ENCODE data around the gene NR6A1.

Gene NR6A1

DNA sequence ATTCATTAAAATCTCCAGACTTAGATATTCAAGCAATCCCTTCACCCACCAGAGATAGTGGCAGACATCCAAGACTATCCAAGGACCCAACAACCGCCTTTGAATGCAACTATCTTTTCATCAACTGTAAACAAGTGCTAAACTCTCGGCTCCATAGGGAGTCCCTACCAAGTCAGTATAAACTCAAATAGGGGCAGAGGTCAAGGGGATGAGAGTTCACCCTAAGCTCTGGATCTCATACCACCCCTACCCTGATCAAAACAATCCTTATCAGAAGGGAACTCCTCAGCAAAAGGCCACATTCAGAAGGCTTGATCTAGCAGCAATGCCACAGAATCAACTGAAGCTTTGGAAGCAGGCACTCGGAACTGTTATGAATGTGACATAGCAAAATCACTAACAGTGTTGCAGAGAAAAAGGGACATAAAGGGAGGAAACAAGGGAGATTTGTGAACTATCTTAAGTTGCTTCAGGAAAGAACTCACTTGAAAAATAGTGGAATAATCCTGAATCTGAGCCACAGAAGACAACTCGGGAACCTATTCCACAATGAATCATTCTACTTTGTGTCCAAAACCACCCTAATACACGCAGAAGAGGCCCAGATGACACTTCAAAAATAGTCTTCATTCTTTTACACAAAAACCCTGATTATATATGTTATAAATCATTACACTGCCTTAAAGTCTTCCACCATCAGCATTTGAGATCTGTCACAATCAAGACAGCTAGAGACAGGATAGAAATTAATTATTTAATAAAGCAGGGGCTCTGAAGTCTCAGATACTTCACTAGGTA lies 49.8 kb downstream of the NR6A1 start:
- H3K27ac ChIP-seq, result no peak overlapping the region
- TF ChIP-seq, protein P1, sequence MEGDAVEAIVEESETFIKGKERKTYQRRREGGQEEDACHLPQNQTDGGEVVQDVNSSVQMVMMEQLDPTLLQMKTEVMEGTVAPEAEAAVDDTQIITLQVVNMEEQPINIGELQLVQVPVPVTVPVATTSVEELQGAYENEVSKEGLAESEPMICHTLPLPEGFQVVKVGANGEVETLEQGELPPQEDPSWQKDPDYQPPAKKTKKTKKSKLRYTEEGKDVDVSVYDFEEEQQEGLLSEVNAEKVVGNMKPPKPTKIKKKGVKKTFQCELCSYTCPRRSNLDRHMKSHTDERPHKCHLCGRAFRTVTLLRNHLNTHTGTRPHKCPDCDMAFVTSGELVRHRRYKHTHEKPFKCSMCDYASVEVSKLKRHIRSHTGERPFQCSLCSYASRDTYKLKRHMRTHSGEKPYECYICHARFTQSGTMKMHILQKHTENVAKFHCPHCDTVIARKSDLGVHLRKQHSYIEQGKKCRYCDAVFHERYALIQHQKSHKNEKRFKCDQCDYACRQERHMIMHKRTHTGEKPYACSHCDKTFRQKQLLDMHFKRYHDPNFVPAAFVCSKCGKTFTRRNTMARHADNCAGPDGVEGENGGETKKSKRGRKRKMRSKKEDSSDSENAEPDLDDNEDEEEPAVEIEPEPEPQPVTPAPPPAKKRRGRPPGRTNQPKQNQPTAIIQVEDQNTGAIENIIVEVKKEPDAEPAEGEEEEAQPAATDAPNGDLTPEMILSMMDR (IDR thresholded peaks at IDR 0.05), result no peak
- no peak for TF ChIP-seq ZFX (IDR thresholded peaks at IDR 0.05; ENCODE audit: borderline replicate concordance)

DNA sequence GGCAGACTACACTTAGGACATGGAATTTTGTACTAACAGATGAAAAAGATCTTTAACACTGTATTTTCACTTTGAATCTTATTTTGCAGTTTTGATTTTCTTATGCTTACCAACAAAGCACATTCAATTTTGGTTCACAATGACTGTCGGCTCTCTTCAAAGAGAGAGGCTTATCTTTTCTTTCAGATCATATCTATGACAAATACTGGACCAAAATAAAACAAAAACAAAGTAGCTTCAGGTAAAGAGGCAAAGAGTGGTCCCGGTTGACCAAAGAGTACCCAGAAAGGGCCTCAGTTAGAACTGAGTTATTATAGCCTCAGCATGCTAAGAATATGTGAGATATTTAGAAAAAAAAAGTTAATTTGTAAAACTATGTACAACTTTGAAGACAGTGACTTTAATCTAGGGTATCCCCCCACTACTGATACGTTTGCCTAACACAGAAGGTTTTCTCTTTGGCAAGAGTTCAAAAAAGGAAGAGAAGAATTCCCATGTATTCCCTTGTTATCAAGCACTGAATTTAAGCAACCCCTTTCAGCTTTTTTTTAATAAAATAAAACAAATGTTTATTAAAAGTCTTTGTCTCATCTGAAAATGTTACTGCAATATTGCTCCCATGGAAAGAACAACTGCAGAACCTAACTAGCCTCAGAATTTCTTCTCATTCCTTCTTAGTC lies 50.5 kb downstream of the NR6A1 start:
- no peak overlapping the region for H3K27ac ChIP-seq

DNA sequence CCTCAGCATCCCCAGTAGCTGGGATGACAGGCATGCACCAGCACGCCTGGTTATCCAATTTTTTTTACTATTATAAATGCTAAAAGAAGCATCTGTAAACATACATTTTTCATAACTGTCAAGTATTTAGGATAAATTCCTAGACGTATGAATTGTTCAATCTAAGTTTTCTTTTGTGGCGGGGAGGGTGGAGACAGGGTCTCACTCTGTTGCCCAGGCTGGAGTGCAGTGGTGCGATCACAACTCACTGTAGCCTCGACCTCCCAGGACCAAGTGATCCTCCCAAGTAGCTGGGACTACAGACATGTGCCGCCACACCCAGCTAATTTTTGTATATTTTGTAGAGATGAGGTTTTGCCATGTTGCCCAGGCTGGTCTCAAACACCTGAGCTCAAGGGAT lies 52.2 kb downstream of the NR6A1 start:
- no peak overlapping the region for H3K27ac ChIP-seq
- TF ChIP-seq ZFX (IDR thresholded peaks at IDR 0.05; ENCODE audit: borderline replicate concordance), result no peak
- TF ChIP-seq, protein P1 (IDR thresholded peaks at IDR 0.05), result no peak

More for the DNA sequence above, 50.5 kb downstream of the NR6A1 start:
- no peak for TF ChIP-seq ZFX (IDR thresholded peaks at IDR 0.05; ENCODE audit: borderline replicate concordance)
- TF ChIP-seq, protein P1 (IDR thresholded peaks at IDR 0.05), result no peak

DNA sequence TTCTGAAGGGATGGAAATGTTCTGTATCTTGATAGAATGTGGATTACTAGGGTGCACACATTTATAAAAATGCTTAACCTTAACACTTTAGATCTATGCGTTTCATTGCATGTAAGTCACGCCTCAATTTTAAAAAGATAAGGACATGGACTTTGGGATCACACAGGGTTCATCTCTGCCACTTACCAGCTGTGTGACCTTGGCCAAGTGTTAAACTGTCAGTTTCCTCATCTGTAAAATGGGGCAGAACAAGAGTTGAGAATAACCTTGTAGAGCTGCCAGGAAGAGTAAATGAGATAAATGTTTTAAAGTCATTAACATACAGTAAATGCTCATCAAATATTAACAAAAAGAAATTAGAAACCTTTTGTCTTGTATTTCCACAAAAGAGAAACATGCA lies 53.5 kb downstream of the NR6A1 start:
- H3K27ac ChIP-seq, result no peak overlapping the region
- TF ChIP-seq, protein P1 (IDR thresholded peaks at IDR 0.05), result no peak
- no peak for TF ChIP-seq ZFX (IDR thresholded peaks at IDR 0.05; ENCODE audit: borderline replicate concordance)

DNA sequence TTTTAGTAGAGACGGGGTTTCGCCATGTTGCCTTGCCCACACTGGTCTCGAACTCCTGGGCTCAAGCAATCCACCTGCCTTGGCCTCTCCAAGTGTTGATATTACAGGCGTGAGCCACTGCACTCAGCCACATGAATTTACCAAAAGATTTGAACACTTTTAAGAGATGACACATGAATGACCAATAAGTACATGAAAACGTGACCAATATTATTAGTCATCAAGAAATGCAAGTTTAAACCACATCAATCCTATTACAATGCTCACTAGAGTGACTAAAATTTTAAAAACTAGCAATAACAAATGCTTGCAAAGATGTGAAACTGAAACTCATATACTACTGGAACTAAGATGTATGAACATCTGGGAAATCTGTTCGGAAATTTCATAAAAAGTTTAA lies 54.3 kb downstream of the NR6A1 start:
- TF ChIP-seq, protein P1 (IDR thresholded peaks at IDR 0.05), result no peak
- TF ChIP-seq ZFX (IDR thresholded peaks at IDR 0.05; ENCODE audit: borderline replicate concordance), result no peak
- H3K27ac ChIP-seq, result no peak overlapping the region

DNA sequence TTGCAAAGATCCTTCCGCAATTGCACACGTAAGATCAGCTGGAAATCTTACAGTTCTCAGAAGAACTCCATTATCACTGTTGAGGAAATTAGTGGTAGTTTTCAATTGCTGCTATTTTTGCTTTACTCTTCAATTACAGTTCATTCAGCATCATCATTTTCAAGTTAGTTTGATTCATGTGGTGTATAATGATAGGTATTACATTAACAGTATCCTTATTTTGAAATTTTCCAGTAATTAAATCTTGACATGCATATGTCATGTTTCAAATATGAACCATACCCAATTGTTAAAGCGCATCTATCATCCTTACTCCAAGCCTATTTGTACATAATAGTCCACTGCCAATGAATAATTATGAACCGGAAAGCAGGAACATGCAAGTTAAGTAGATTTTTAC lies 60.3 kb downstream of the NR6A1 start:
- TF ChIP-seq ZFX (IDR thresholded peaks at IDR 0.05; ENCODE audit: borderline replicate concordance), result no peak
- TF ChIP-seq, protein P1 (IDR thresholded peaks at IDR 0.05), result no peak
- H3K27ac ChIP-seq, result no peak overlapping the region

DNA sequence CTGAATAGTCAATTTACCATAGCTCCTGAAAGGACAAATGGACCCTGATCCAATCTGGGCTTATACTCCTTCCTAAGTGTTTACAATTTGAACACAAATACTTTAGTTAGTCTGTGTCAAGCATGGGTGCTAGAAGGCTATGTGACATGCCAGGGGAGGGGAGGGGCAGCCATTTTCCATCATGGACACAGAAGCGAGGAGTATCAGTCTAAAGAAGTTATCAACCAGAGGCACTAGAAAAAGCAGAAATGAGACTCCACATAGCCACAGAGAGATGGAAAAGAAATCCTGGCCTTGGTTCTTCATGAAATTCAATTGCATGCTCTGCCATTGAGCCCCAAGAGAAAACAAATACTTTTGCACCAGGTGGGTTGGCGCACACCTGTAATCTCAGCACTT lies 61.8 kb downstream of the NR6A1 start:
- H3K27ac ChIP-seq, result no peak overlapping the region
- TF ChIP-seq, protein P1 (IDR thresholded peaks at IDR 0.05), result no peak
- TF ChIP-seq ZFX (IDR thresholded peaks at IDR 0.05; ENCODE audit: borderline replicate concordance), result no peak

All from 22Rv1 (cell line).